ENCODE measurements around the gene MDM2.

DNA sequence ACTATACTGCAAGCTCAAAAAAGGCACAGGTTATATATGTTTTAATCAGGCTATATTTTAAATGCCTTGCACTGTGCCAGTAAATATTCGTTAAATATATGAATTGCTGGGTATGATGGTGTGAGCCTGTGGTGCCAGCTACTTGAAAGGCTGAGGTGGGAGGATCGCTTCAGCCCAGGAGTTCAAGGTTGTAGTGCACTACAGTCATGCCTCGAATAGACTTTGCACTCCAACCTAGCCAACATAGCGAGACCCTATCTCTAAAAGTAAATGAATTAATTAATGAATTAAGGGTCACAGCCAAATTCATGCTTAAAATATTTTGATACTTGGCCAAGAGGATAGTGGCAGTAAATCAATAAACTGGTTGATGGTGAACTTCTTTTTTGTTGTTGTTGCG is 22.2 kb upstream of the MDM2 start:
- TF ChIP-seq CTCF (conservative IDR thresholded peaks at IDR 0.05; ENCODE audit: low read depth, low read length) (no peak), EZH2phosphoT487 (IDR thresholded peaks at IDR 0.05; ENCODE audit: borderline replicate concordance, low read length) (no peak), EZH2 (IDR thresholded peaks at IDR 0.05; ENCODE audit: low read length, unreplicated experiment) (no peak)

Data from PC-3 (cell line).